ENCODE data around the gene LBH. TPM values are rescaled to one million over a fixed set of nuclear protein-coding genes. Genes with fewer than 3 reads are reported as not detected.
A peak's percentile ranks its signal among the peaks of the same experiment; 100 is the strongest.

Gene LBH
- total RNA-seq, 4 donors from 2014 or later, result 62.3 to 509 (median 348) TPM

- Histone ChIP-seq H3K27me3 (no peaks in the 10 kb centered on the region), H3K4me1 (peaks cover 2 to 33% (median 14%) of the 10 kb centered on the region in 3 donors), H3K27ac (peak overlapping the region; percentile 84 to 85 (median 84)), H3K36me3 (no peaks in the 10 kb centered on the region), H3K9me3 (no peaks in the 10 kb centered on the region), H3K4me3 (no peak overlapping the region)
- WGBS, 2 donors (ENCODE audit: low coverage in 1 of 2), result 28 to 44% methylated on average over 3 of the region's 3 CpGs
- no peak for ATAC-seq
- TF ChIP-seq POLR2A (IDR thresholded peaks at IDR 0.05), result no peak
- TF ChIP-seq, protein P1, sequence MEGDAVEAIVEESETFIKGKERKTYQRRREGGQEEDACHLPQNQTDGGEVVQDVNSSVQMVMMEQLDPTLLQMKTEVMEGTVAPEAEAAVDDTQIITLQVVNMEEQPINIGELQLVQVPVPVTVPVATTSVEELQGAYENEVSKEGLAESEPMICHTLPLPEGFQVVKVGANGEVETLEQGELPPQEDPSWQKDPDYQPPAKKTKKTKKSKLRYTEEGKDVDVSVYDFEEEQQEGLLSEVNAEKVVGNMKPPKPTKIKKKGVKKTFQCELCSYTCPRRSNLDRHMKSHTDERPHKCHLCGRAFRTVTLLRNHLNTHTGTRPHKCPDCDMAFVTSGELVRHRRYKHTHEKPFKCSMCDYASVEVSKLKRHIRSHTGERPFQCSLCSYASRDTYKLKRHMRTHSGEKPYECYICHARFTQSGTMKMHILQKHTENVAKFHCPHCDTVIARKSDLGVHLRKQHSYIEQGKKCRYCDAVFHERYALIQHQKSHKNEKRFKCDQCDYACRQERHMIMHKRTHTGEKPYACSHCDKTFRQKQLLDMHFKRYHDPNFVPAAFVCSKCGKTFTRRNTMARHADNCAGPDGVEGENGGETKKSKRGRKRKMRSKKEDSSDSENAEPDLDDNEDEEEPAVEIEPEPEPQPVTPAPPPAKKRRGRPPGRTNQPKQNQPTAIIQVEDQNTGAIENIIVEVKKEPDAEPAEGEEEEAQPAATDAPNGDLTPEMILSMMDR (IDR thresholded peaks at IDR 0.05), result no peak
- TF ChIP-seq EP300 (IDR thresholded peaks at IDR 0.05), result no peak
Measured at GRCh38 chr2:30300122-30300455, 68.8 kb downstream of the LBH start.

DNA sequence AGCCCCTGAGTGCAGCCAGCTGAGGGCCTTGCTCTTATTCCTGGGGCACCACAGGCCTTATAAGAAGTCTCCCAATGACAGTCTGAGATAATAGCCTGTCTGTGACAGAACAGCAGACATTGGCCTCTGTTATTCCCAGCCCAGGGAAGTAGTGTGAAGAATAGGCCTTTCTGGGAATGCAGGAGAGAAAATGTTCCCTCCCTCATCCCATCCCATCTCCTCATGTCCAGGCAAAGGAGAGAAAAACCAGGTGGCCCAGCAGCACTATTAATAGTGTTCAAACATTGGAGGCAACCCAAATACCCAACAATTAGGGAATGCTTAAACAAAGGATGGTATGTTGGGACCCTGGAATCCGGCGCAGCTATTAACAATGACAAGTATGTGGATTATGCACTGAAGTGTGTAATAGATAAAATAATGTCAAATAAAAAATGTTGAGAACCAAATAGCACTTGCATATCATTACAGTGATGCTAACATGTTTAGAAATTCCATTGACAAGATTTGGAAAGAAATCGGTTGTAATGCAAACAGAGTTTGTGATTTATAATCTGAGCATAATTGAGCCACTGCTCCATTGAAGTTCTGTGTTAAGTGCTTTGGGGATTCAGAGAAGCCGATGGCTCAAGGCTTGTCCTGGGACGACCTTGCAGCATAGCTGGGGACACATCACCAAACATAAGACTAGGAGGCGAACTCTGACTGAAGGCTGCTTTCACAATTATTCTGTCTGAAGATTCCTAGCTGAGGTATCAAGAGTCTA, 69.3 kb downstream of the LBH start:
- Histone ChIP-seq H3K27me3 (no peaks in the 10 kb centered on the region), H3K27ac (peak overlapping the region; percentile 84 to 85 (median 84))
- WGBS, 2 donors (ENCODE audit: low coverage in 1 of 2), result 7 to 22% methylated on average over 3 to 4 of the region's 6 CpGs

GRCh38 chr2:30301551-30301950, 70.2 kb downstream of the LBH start:
- WGBS, 2 donors (ENCODE audit: low coverage in 1 of 2), result 63 to 92% methylated on average over 4 to 5 of the region's 7 CpGs
- no peaks in the 10 kb centered on the region for H3K9me3 ChIP-seq
- ATAC-seq, result no peak
- H3K36me3 ChIP-seq, result no peaks in the 10 kb centered on the region
- no peak overlapping the region for H3K4me3 ChIP-seq
- H3K27me3 ChIP-seq, result no peaks in the 10 kb centered on the region
- peak overlapping the region; percentile 84 to 85 (median 84) for H3K27ac ChIP-seq
- H3K4me1 ChIP-seq, result peaks cover 2 to 33% (median 14%) of the 10 kb centered on the region in 3 donors
- TF ChIP-seq EP300 (IDR thresholded peaks at IDR 0.05), result no peak
- TF ChIP-seq, protein P1 (IDR thresholded peaks at IDR 0.05), result no peak
- no peak for TF ChIP-seq POLR2AphosphoS5 (IDR thresholded peaks at IDR 0.05)
- no peak for TF ChIP-seq POLR2A (IDR thresholded peaks at IDR 0.05)

More for the DNA sequence above, 69.3 kb downstream of the LBH start:
- Histone ChIP-seq H3K36me3 (no peaks in the 10 kb centered on the region), H3K4me3 (no peak overlapping the region), H3K9me3 (no peaks in the 10 kb centered on the region), H3K4me1 (peaks cover 2 to 33% (median 14%) of the 10 kb centered on the region in 3 donors)
- ATAC-seq, result peak; percentile 89
- TF ChIP-seq, protein P1 (IDR thresholded peaks at IDR 0.05), result no peak
- TF ChIP-seq POLR2AphosphoS5 (IDR thresholded peaks at IDR 0.05) (peak; percentile 93), EP300 (IDR thresholded peaks at IDR 0.05) (no peak)

GRCh38 chr2:30302566-30302965, 71.2 kb downstream of the LBH start:
- H3K27me3 ChIP-seq, result no peaks in the 10 kb centered on the region
- ATAC-seq, result no peak
- H3K4me3 ChIP-seq, result no peak overlapping the region
- 80 to 93% methylated on average over 1 to 5 of the region's 5 CpGs for WGBS, 2 donors (ENCODE audit: low coverage in 1 of 2)
- no peak for TF ChIP-seq POLR2A (IDR thresholded peaks at IDR 0.05)
- TF ChIP-seq, protein P1 (IDR thresholded peaks at IDR 0.05), result no peak
- TF ChIP-seq POLR2AphosphoS5 (IDR thresholded peaks at IDR 0.05), result no peak
- TF ChIP-seq EP300 (IDR thresholded peaks at IDR 0.05), result no peak
- no peaks in the 10 kb centered on the region for H3K36me3 ChIP-seq
- H3K4me1 ChIP-seq, result peaks cover 2 to 33% (median 14%) of the 10 kb centered on the region in 3 donors
- peak overlapping the region in 2 of 4 donors; percentile 8 to 84 for H3K27ac ChIP-seq
- no peaks in the 10 kb centered on the region for H3K9me3 ChIP-seq

GRCh38 chr2:30303095-30303494, 71.8 kb downstream of the LBH start:
- Histone ChIP-seq H3K4me3 (no peak overlapping the region), H3K27me3 (no peaks in the 10 kb centered on the region), H3K9me3 (no peaks in the 10 kb centered on the region), H3K36me3 (no peaks in the 10 kb centered on the region), H3K4me1 (peaks cover 2 to 33% (median 14%) of the 10 kb centered on the region in 3 donors), H3K27ac (peak overlapping the region in 1 of 4 donors; percentile 8)
- no peak for ATAC-seq
- 92 to 97% methylated on average over 2 to 6 of the region's 11 CpGs for WGBS, 2 donors (ENCODE audit: low coverage in 1 of 2)
- TF ChIP-seq, protein P1 (IDR thresholded peaks at IDR 0.05), result no peak
- TF ChIP-seq EP300 (IDR thresholded peaks at IDR 0.05), result no peak
- TF ChIP-seq POLR2AphosphoS5 (IDR thresholded peaks at IDR 0.05), result no peak
- TF ChIP-seq POLR2A (IDR thresholded peaks at IDR 0.05), result no peak

Measured in gastroesophageal sphincter (tissue), 4 donors.